IgD-negative memory B cell (primary cell): ENCODE results near the gene COL8A1. TPM values are rescaled to one million over a fixed set of nuclear protein-coding genes. Genes with fewer than 3 reads are reported as not detected.

Experiments used
- H3K27ac Mint-ChIP-seq, 3 donors: one replicate each; pipeline ENCODE4 v1.8.0; 2020 to 2022; ENCODE audit warnings: mild to moderate bottlenecking in 3 of 3, mixed read lengths in 3 of 3, moderate library complexity in 1 of 3
- H3K27me3 Mint-ChIP-seq: one replicate; pipeline ENCODE4 v1.8.0; 2021; ENCODE audit warnings: mixed read lengths
- H3K36me3 Mint-ChIP-seq: one replicate; pipeline ENCODE4 v1.8.0; 2020; ENCODE audit warnings: mild to moderate bottlenecking, mixed read lengths
- H3K4me1 Mint-ChIP-seq, 3 donors: one replicate each; pipeline ENCODE4 v1.8.0; 2020 to 2022; ENCODE audit warnings: mixed read lengths in 3 of 3, mild to moderate bottlenecking in 1 of 3
- H3K4me3 Mint-ChIP-seq, 4 donors: one replicate each; pipeline ENCODE4 v1.8.0; 2020 to 2022; ENCODE audit warnings: mild to moderate bottlenecking in 4 of 4, mixed read lengths in 4 of 4, moderate library complexity in 3 of 4
- H3K9me3 Mint-ChIP-seq, 3 donors: one replicate each; pipeline ENCODE4 v1.8.0; 2020 to 2021; ENCODE audit warnings: mixed read lengths in 3 of 3, mild to moderate bottlenecking in 1 of 3
- polyA plus RNA-seq: library from polyadenylated mRNA; unstranded; fragments of 300-500 nt; fragmentation: Illumina TruSeq; gene quantifications from one replicate; pipeline ENCODE4 v1.2.3, GENCODE V29; 2021

Gene COL8A1
- polyA plus RNA-seq, 1 donor from 2014 or later = not detected

- Mint-ChIP-seq H3K9me3 (no peaks in the 10 kb centered on the region), H3K27me3 (peaks cover 1% of the 10 kb centered on the region), H3K4me1 (no peaks in the 10 kb centered on the region), H3K4me3 (no peak overlapping the region), H3K36me3 (peaks cover under 1% of the 10 kb centered on the region), H3K27ac (no peak overlapping the region)
Observed at GRCh38 chr3:99702953-99703943, 64.9 kb downstream of the COL8A1 start.

DNA sequence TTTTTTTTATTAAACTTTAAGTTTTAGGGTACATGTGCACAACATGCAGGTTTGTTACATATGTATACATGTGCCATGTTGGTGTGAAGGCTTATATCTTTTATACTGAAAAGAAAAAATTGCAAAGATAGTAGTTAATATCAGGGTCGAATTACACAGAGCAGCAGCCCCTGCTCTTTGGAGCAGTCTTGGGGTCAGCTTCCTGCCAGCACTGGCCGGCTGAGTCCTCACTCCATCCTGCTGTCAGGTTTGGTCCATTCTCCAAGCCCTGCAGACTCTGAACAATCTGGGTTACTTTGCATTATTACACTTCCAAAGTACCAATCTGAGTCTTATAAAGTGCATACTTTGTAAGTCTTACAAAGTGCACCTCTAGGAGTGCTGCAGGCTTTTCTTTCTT is 66.0 kb downstream of the COL8A1 start:
- Mint-ChIP-seq H3K9me3 (no peaks in the 10 kb centered on the region), H3K36me3 (peaks cover 3% of the 10 kb centered on the region), H3K27me3 (peaks cover 2% of the 10 kb centered on the region), H3K27ac (no peak overlapping the region), H3K4me1 (no peaks in the 10 kb centered on the region), H3K4me3 (no peak overlapping the region)

DNA sequence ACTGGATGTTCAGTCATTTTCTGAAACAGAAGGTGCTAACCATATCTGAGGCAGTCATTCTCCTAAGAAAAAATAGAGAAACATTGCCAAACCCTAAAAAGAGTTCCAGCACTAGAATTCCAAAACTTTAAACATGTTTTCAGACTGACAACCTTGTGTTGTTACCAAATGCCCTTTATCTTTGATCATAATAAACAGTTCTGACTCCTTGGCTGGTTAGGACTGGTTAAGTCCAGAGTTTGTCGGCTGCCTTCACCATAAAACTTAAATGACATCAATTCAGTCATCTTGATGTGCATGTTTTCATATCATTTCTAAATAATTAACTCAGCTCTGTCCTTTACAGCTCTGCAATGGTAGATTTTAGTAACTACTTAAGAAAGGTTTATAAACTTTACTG is 68.0 kb downstream of the COL8A1 start:
- Mint-ChIP-seq H3K27ac (no peak overlapping the region), H3K36me3 (peaks cover 3% of the 10 kb centered on the region), H3K4me3 (no peak overlapping the region), H3K9me3 (peaks cover 0 to 2% (median 2%) of the 10 kb centered on the region in 3 donors), H3K4me1 (no peaks in the 10 kb centered on the region), H3K27me3 (peaks cover 3% of the 10 kb centered on the region)

DNA sequence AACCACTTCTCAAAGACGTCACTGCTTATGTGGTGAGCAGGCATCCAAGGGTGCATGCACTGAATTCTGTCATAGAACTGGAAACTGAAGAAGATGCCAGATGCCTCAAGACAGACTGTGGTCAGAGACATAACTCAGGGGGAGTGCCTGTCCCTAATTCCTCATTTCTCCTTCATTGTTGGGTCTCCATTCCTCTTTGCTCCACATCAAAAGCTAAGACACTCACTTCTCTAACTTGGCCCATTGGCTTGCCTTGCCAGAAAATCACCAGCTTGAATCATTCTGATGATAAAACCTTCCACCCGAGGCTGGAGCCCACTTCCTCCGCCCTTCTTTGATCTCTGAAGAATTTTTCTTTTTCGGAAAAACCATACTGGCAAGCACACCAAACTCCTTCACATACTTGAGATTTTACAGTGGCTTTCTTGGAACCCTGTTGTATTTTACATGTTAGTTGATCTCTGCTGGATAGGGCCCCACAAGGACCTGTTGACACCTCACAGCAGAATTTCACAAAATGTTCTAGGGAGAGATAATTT is 69.9 kb downstream of the COL8A1 start:
- peaks cover 3% of the 10 kb centered on the region for H3K27me3 Mint-ChIP-seq
- no peak overlapping the region for H3K27ac Mint-ChIP-seq
- H3K4me3 Mint-ChIP-seq = no peak overlapping the region
- no peaks in the 10 kb centered on the region for H3K4me1 Mint-ChIP-seq
- H3K36me3 Mint-ChIP-seq = peaks cover 3% of the 10 kb centered on the region
- H3K9me3 Mint-ChIP-seq = peaks cover 0 to 2% (median 2%) of the 10 kb centered on the region in 3 donors

GRCh38 chr3:99709686-99710085 is 71.3 kb downstream of the COL8A1 start:
- Mint-ChIP-seq H3K9me3 (peaks cover 0 to 2% (median 2%) of the 10 kb centered on the region in 3 donors), H3K27ac (no peak overlapping the region), H3K27me3 (peaks cover 3% of the 10 kb centered on the region), H3K4me3 (no peak overlapping the region), H3K36me3 (peaks cover 3% of the 10 kb centered on the region), H3K4me1 (no peaks in the 10 kb centered on the region)

- Mint-ChIP-seq H3K27ac (no peak overlapping the region), H3K9me3 (peaks cover 0 to 2% (median 2%) of the 10 kb centered on the region in 3 donors), H3K36me3 (peaks cover 3% of the 10 kb centered on the region), H3K4me3 (no peak overlapping the region), H3K27me3 (peaks cover 3% of the 10 kb centered on the region), H3K4me1 (no peaks in the 10 kb centered on the region)
Observed at GRCh38 chr3:99710094-99710493, 71.7 kb downstream of the COL8A1 start.

GRCh38 chr3:99711351-99711750 is 73.0 kb downstream of the COL8A1 start:
- no peak overlapping the region for H3K27ac Mint-ChIP-seq
- H3K4me3 Mint-ChIP-seq = no peak overlapping the region
- H3K27me3 Mint-ChIP-seq = peaks cover 3% of the 10 kb centered on the region
- no peaks in the 10 kb centered on the region for H3K4me1 Mint-ChIP-seq
- peaks cover 3% of the 10 kb centered on the region for H3K36me3 Mint-ChIP-seq
- H3K9me3 Mint-ChIP-seq = peaks cover 0 to 4% (median 2%) of the 10 kb centered on the region in 3 donors

GRCh38 chr3:99712291-99712954 is 74.0 kb downstream of the COL8A1 start:
- no peak overlapping the region for H3K4me3 Mint-ChIP-seq
- peaks cover 3% of the 10 kb centered on the region for H3K36me3 Mint-ChIP-seq
- H3K27me3 Mint-ChIP-seq = peaks cover 3% of the 10 kb centered on the region
- H3K27ac Mint-ChIP-seq = no peak overlapping the region
- H3K4me1 Mint-ChIP-seq = no peaks in the 10 kb centered on the region
- H3K9me3 Mint-ChIP-seq = peaks cover 0 to 4% (median 2%) of the 10 kb centered on the region in 3 donors

DNA sequence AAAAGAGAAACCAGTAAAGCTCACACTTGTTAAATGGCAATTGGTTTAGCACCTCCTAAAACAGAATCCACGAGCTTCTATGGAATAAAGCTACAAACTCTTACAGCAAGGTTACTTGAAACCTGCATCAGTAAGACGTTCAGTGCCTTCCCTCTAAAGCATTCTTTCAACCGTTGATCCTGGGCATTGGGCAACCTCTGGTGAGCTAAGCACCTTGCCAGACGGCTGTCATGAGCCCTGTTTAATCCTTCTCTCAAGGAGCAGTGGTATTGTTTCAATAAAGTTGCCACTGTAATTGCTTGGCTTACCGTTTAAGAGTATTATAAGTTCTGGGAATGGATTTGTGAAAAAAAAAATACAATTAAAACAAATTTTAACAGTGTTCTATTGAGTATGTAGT is 75.0 kb downstream of the COL8A1 start:
- H3K4me3 Mint-ChIP-seq = no peak overlapping the region

DNA sequence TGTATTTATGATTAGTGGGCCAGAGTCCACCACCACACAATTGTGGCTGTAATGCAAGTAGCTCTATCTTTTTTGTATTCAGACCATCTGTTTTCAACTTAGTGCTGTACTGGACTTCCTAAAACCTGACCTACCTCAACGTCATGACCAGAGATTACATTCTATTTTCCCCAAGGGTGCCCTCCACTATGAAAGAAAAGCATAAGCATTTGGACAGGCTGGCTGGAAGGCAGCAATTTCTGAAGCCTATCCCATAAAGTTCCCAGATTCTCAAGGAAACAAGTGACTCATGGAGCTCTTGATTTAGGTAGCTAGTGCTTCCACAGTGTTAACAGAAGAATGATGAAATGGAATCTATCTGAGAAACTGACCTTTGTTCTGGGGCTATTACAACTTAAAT is 75.8 kb downstream of the COL8A1 start:
- H3K4me1 Mint-ChIP-seq = no peaks in the 10 kb centered on the region
- peaks cover 2% of the 10 kb centered on the region for H3K27me3 Mint-ChIP-seq
- H3K4me3 Mint-ChIP-seq = no peak overlapping the region
- H3K9me3 Mint-ChIP-seq = peaks cover 0 to 4% (median 2%) of the 10 kb centered on the region in 3 donors
- no peak overlapping the region for H3K27ac Mint-ChIP-seq
- H3K36me3 Mint-ChIP-seq = no peaks in the 10 kb centered on the region

More for the DNA sequence above, 75.0 kb downstream of the COL8A1 start:
- H3K4me1 Mint-ChIP-seq = no peaks in the 10 kb centered on the region
- H3K27ac Mint-ChIP-seq = no peak overlapping the region
- peaks cover under 1% of the 10 kb centered on the region for H3K36me3 Mint-ChIP-seq
- peaks cover 0 to 4% (median 2%) of the 10 kb centered on the region in 3 donors for H3K9me3 Mint-ChIP-seq
- H3K27me3 Mint-ChIP-seq = peaks cover 3% of the 10 kb centered on the region

DNA sequence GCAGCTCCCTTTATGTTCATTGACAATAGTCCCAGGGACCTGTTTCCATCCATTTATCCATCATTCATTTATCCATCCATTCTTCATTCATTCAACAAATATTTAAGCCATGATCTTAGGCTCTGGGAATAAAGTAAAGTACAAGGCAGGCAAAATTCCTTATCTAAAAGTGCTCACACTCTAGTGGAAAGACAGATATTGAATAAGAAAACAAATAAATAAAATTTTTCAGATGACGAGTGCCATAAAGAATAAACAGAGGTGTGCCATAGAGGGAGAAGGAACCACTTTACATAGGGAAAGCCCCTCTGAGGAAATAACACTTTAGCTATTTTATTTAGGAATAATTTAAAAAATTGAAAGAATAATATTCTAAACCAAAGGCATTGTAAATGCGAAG is 76.2 kb downstream of the COL8A1 start:
- Mint-ChIP-seq H3K4me3 (no peak overlapping the region), H3K4me1 (no peaks in the 10 kb centered on the region), H3K27ac (no peak overlapping the region), H3K36me3 (no peaks in the 10 kb centered on the region), H3K27me3 (peaks cover 2% of the 10 kb centered on the region), H3K9me3 (peaks cover 0 to 4% (median 2%) of the 10 kb centered on the region in 3 donors)

GRCh38 chr3:99716463-99716995 is 78.1 kb downstream of the COL8A1 start:
- H3K27ac Mint-ChIP-seq = no peak overlapping the region
- no peaks in the 10 kb centered on the region for H3K27me3 Mint-ChIP-seq
- no peaks in the 10 kb centered on the region for H3K36me3 Mint-ChIP-seq
- no peak overlapping the region for H3K4me3 Mint-ChIP-seq
- no peaks in the 10 kb centered on the region for H3K4me1 Mint-ChIP-seq
- H3K9me3 Mint-ChIP-seq = peaks cover 0 to 2% (median 0%) of the 10 kb centered on the region in 3 donors

GRCh38 chr3:99720985-99721632 is 82.7 kb downstream of the COL8A1 start:
- Mint-ChIP-seq H3K4me3 (no peak overlapping the region), H3K27ac (no peak overlapping the region), H3K4me1 (no peaks in the 10 kb centered on the region), H3K27me3 (no peaks in the 10 kb centered on the region), H3K9me3 (peaks cover 0 to 4% (median 0%) of the 10 kb centered on the region in 3 donors), H3K36me3 (no peaks in the 10 kb centered on the region)

DNA sequence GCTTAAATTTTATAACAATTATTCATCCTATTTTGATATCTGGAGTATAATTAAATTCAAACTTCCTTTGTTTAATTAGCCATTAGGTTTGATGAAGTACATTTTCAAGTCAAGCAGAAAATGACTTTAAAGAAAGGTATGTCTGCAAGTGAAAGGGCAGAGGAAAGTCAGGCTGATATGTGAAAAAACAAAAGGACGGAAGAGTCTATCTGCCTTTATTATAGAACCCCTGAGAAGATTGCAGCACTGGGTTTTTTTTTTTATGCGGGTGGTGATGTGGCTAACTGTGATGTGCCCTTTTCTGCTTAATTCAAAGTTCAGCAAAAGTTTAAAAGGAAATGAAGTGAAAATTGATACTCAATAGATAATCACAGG is 83.2 kb downstream of the COL8A1 start:
- Mint-ChIP-seq H3K9me3 (peaks cover 0 to 4% (median 0%) of the 10 kb centered on the region in 3 donors), H3K4me1 (no peaks in the 10 kb centered on the region), H3K27ac (no peak overlapping the region), H3K4me3 (no peak overlapping the region), H3K27me3 (no peaks in the 10 kb centered on the region), H3K36me3 (no peaks in the 10 kb centered on the region)
